HepG2 (cell line): ENCODE results near the gene GRK6. TPM values are rescaled to one million over a fixed set of nuclear protein-coding genes. Genes with fewer than 3 reads are reported as not detected.
A peak's percentile ranks its signal among the peaks of the same experiment; 100 is the strongest.

Source experiments
- AGO1 ChIP-seq: fragments of 200-400 bp; formaldehyde crosslinking; IDR thresholded peaks from 2 replicates; pipeline ENCODE4 v1.6.1; 2017; ENCODE audit warnings: mild to moderate bottlenecking, low read depth, low read length, moderate library complexity; ENCODE audit not compliant: poor library complexity, severe bottlenecking
- ATF3 ChIP-seq: sonication (generic); formaldehyde crosslinking; IDR thresholded peaks from 2 replicates; pipeline ENCODE4 v1.4.0; 2020; ENCODE audit warnings: missing genetic modification reagents
- CAMTA2 ChIP-seq: sonication (generic); formaldehyde crosslinking; IDR thresholded peaks from 2 replicates; pipeline ENCODE4 v1.4.0; 2020; ENCODE audit warnings: mild to moderate bottlenecking, missing genetic modification reagents, borderline replicate concordance
- CBX2 ChIP-seq, 2 experiments: fragments of 200-600 bp in 1 of 2; sonication (generic); formaldehyde crosslinking in 1 of 2; IDR thresholded peaks; 2 replicates each; pipeline versions ENCODE4 v1.7.0 to v1.8.1; 2018 to 2022; ENCODE audit warnings: low read depth in 2 of 2, low read length in 1 of 2, mild to moderate bottlenecking in 1 of 2, missing genetic modification reagents in 1 of 2
- HDAC2 ChIP-seq: sonication (generic); formaldehyde crosslinking; IDR thresholded peaks from 2 replicates; pipeline ENCODE4 v1.4.0; 2020; ENCODE audit warnings: missing genetic modification reagents
- HES4 ChIP-seq: sonication (generic); formaldehyde crosslinking; IDR thresholded peaks from 2 replicates; pipeline ENCODE4 v1.9.0; 2021; ENCODE audit warnings: mild to moderate bottlenecking, missing genetic modification reagents, borderline replicate concordance
- KMT2B ChIP-seq: IDR thresholded peaks from 2 replicates; pipeline ENCODE4 v1.6.1; 2016; ENCODE audit warnings: missing genetic modification reagents, missing compliant biosample characterization
- MTF2 ChIP-seq: sonication (generic); formaldehyde crosslinking; IDR thresholded peaks from 2 replicates; pipeline ENCODE4 v1.5.0; 2020; ENCODE audit warnings: missing genetic modification reagents, borderline replicate concordance
- RAD21 ChIP-seq: fragments of 450-650 bp; formaldehyde crosslinking; IDR thresholded peaks from 2 replicates; pipeline ENCODE4 v1.5.0; 2020; ENCODE audit warnings: mild to moderate bottlenecking
- RARA ChIP-seq: IDR thresholded peaks from 2 replicates; pipeline ENCODE4 v1.6.1; 2016; ENCODE audit warnings: missing genetic modification reagents, missing compliant biosample characterization
- SAFB2 ChIP-seq: sonication (generic); formaldehyde crosslinking; IDR thresholded peaks from 2 replicates; pipeline ENCODE4 v1.5.1; 2020; ENCODE audit warnings: missing genetic modification reagents, low read depth, mild to moderate bottlenecking, borderline replicate concordance
- STAT5B ChIP-seq: sonication (generic); formaldehyde crosslinking; IDR thresholded peaks from 2 replicates; pipeline ENCODE4 v1.4.0; 2020; ENCODE audit warnings: missing genetic modification reagents
- TCF7L2 ChIP-seq: IDR thresholded peaks from 2 replicates; pipeline ENCODE4 v1.6.1; 2011; ENCODE audit warnings: mild to moderate bottlenecking, low read depth, low read length, moderate library complexity
- ZNF138 ChIP-seq: sonication (generic); formaldehyde crosslinking; IDR thresholded peaks from 2 replicates; pipeline ENCODE4 v1.5.0; 2020; ENCODE audit warnings: mild to moderate bottlenecking, low read depth, missing genetic modification reagents
- ZNF274 ChIP-seq: sonication (generic); formaldehyde crosslinking; IDR thresholded peaks from 2 replicates; pipeline ENCODE4 v1.5.1; 2020; ENCODE audit warnings: mild to moderate bottlenecking, missing genetic modification reagents
- ZNF562 ChIP-seq: sonication (generic); formaldehyde crosslinking; IDR thresholded peaks from 2 replicates; pipeline ENCODE4 v1.8.0; 2022; ENCODE audit warnings: missing genetic modification reagents, borderline replicate concordance
- ZNF564 ChIP-seq: sonication (generic); formaldehyde crosslinking; IDR thresholded peaks from 2 replicates; pipeline ENCODE4 v1.8.1; 2023; ENCODE audit warnings: mild to moderate bottlenecking, missing genetic modification reagents
- ZNF577 ChIP-seq: sonication (generic); formaldehyde crosslinking; IDR thresholded peaks from 2 replicates; pipeline ENCODE4 v1.4.0; 2020; ENCODE audit warnings: mild to moderate bottlenecking, low read depth, missing genetic modification reagents, borderline replicate concordance
- polyA plus RNA-seq, 8 experiments: library from polyadenylated mRNA; depleted of rRNA in 3 of 8; stranded (reverse) in 7 of 8; unstranded in 1 of 8; fragments of >200 nt; fragmentation: Illumina TruSeq in 4 of 8; extraction: Trizol in 4 of 8; gene quantifications; 2 replicates each; pipeline versions ENCODE4 v1.2.1 to v1.2.3, GENCODE V29; 2011 to 2016; ENCODE audit warnings: low read depth in 4 of 8, missing spikeins in 1 of 8, mixed read lengths in 1 of 8; ENCODE audit not compliant: insufficient read depth in 1 of 8
- total RNA-seq, 5 experiments: library from RNA; depleted of rRNA; stranded (reverse); fragments of >200 nt; fragmentation: Illumina TruSeq; extraction: Trizol; gene quantifications; 2 replicates each; pipeline ENCODE4 v1.2.3, GENCODE V29; 2016; ENCODE audit warnings: low read depth in 1 of 5
- TF ChIP-seq, protein P1 (sequence below): sonication (generic); formaldehyde crosslinking; IDR thresholded peaks from 2 replicates; pipeline ENCODE4; 2020; ENCODE audit warnings: missing genetic modification reagents, mild to moderate bottlenecking, borderline replicate concordance
- TF ChIP-seq, protein P2 (sequence below): IDR thresholded peaks from 2 replicates; pipeline ENCODE4 v1.6.1; 2012; ENCODE audit warnings: inconsistent platforms
- TF ChIP-seq, protein P3 (sequence below): sonication (generic); formaldehyde crosslinking; IDR thresholded peaks from 2 replicates; pipeline ENCODE4 v1.4.0; 2020; ENCODE audit warnings: missing genetic modification reagents, borderline replicate concordance

GRK6 gene
- total and polyA plus RNA-seq, 2 of the 13 experiments (the other 11 are each of a cell fraction or from before 2014, with no cell fraction given): 13.2 to 19.9 TPM

DNA sequence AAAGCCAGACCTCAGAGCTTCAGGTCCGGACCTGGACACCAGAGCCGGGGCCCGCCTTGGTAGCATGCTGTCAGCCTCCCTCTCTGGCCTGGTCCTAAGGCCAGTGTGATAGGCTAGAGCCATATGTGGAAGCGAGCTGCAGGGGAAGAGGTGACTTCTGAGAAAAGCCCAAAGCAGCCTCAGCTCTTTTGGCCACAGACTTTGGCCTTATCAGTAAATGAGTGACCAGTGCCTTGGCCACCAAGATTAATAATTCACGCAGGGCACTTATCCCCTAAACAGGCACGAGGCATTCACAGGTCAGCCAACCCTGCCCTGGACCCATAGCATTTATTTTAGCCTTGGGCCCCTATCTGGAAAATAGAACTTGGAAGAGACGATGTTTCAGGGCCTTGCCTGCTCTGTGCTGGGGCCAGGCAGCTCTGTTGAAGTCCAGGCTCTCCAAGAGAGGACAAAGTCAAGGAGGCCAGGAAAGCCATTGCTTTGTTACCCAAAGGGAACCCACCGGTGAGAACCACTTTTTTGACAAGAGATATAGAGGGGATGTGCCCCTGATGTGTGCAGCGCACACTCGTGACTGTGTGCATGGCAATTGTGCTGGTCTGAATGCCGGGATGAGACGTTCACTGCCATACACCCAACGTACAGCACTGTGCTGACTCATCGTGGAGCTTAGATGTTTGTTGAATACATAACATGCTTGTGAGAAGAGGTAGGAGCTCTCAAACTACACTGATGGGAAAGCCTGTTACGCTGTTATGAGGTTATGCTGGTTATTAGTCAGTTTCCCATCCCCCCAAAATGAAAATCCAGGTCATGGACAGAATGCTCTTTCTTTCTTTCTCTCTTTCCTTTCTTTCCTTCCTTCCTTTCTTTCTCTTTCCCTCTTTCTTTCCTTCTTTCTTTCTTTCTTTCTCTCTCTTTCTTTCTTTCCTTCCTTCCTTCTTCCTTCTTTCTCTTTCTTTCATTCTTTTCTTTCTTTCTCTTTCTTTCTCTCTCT lies 47.3 kb upstream of the GRK6 start (continued):
- no peak for TF ChIP-seq HES4
- no peak for TF ChIP-seq CAMTA2 (CRISPR knock-in tag)
- peak; percentile 81 for TF ChIP-seq ATF3 (CRISPR knock-in tag)
- no peak for TF ChIP-seq AGO1
- TF ChIP-seq, protein P1, sequence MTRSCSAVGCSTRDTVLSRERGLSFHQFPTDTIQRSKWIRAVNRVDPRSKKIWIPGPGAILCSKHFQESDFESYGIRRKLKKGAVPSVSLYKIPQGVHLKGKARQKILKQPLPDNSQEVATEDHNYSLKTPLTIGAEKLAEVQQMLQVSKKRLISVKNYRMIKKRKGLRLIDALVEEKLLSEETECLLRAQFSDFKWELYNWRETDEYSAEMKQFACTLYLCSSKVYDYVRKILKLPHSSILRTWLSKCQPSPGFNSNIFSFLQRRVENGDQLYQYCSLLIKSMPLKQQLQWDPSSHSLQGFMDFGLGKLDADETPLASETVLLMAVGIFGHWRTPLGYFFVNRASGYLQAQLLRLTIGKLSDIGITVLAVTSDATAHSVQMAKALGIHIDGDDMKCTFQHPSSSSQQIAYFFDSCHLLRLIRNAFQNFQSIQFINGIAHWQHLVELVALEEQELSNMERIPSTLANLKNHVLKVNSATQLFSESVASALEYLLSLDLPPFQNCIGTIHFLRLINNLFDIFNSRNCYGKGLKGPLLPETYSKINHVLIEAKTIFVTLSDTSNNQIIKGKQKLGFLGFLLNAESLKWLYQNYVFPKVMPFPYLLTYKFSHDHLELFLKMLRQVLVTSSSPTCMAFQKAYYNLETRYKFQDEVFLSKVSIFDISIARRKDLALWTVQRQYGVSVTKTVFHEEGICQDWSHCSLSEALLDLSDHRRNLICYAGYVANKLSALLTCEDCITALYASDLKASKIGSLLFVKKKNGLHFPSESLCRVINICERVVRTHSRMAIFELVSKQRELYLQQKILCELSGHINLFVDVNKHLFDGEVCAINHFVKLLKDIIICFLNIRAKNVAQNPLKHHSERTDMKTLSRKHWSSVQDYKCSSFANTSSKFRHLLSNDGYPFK (CRISPR knock-in tag): no peak; the same call in 1 of the 2 replicates
- TF ChIP-seq HDAC2 (CRISPR knock-in tag): peak; percentile 58
- peak; percentile 57 for TF ChIP-seq RARA (CRISPR knock-in tag)
- TF ChIP-seq, protein P2, sequence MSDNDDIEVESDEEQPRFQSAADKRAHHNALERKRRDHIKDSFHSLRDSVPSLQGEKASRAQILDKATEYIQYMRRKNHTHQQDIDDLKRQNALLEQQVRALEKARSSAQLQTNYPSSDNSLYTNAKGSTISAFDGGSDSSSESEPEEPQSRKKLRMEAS: peak; percentile 80
- no peak for TF ChIP-seq CBX2 (IDR thresholded peaks at IDR 0.05; ENCODE audit: low read depth, low read length)
- TF ChIP-seq CBX2 (CRISPR knock-in tag; IDR thresholded peaks at IDR 0.05; ENCODE audit: low read depth): no peak
- no peak for TF ChIP-seq MTF2 (CRISPR knock-in tag)
- no peak for TF ChIP-seq ZNF577 (CRISPR knock-in tag)
- no peak; the same call in 1 of the 2 replicates for TF ChIP-seq ZNF564 (CRISPR knock-in tag)
- no peak for TF ChIP-seq STAT5B (CRISPR knock-in tag)
- peak; percentile 63; the same call in 1 of the 2 replicates for TF ChIP-seq ZNF274 (CRISPR knock-in tag)
- TF ChIP-seq SAFB2 (CRISPR knock-in tag): peak; percentile 54; the same call in 1 of the 2 replicates
- TF ChIP-seq ZNF138 (CRISPR knock-in tag): no peak
- TF ChIP-seq RAD21: peak; percentile 13; the same call in 1 of the 2 replicates
- no peak for TF ChIP-seq TCF7L2
- no peak; the same call in 1 of the 2 replicates for TF ChIP-seq KMT2B (CRISPR knock-in tag)
- TF ChIP-seq, protein P3, sequence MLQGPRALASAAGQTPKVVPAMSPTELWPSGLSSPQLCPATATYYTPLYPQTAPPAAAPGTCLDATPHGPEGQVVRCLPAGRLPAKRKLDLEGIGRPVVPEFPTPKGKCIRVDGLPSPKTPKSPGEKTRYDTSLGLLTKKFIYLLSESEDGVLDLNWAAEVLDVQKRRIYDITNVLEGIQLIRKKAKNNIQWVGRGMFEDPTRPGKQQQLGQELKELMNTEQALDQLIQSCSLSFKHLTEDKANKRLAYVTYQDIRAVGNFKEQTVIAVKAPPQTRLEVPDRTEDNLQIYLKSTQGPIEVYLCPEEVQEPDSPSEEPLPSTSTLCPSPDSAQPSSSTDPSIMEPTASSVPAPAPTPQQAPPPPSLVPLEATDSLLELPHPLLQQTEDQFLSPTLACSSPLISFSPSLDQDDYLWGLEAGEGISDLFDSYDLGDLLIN: peak; percentile 72; the same call in 1 of the 2 replicates
- TF ChIP-seq ZNF562 (CRISPR knock-in tag): no peak
